Renal cortex interstitium (tissue), 11 donors: ENCODE results near the gene TMEM63A. TPM values are rescaled to one million over a fixed set of nuclear protein-coding genes. Genes with fewer than 3 reads are reported as not detected.

Source experiments
- DNase-seq, 11 donors: peaks; one replicate each; pipeline ENCODE4 v3.0.0-alpha.2; 2013; ENCODE audit warnings: low read depth in 9 of 11, low spot score in 4 of 11; ENCODE audit errors: extremely low read depth in 1 of 11
- polyA plus RNA-seq, 3 donors: library from polyadenylated mRNA; unstranded; fragments of 120-200 nt; gene quantifications; one replicate each; pipeline ENCODE4 v1.2.1, GENCODE V29; 2013; ENCODE audit not compliant: insufficient read length in 3 of 3

TMEM63A gene
- polyA plus RNA-seq, 3 donors: 47.2 to 94.4 (median 48.6) TPM

- no peak for DNase-seq
Measured at GRCh38 chr1:225875044-225875815, 7.0 kb downstream of the TMEM63A start.

DNA sequence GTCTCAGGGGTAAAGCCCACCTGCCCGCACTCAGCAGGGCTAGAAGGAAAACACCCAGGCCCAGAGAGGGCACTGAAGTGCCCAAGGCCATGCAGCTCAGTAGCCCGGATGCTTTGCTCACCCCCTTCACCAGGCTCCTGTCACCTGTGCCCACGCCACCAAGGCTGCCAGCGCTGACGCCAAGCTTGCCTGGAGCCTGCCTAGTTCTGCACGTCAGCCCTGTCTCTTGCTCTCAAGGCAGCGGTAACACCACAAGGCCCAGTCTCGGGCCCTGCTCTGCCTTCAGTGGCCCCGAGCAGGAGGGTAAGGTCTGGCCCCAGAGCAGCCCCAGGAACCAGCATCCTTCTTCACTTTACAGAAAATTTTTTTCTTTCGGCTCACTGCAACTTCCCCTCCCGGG is 7.7 kb downstream of the TMEM63A start:
- DNase-seq: no peak

DNA sequence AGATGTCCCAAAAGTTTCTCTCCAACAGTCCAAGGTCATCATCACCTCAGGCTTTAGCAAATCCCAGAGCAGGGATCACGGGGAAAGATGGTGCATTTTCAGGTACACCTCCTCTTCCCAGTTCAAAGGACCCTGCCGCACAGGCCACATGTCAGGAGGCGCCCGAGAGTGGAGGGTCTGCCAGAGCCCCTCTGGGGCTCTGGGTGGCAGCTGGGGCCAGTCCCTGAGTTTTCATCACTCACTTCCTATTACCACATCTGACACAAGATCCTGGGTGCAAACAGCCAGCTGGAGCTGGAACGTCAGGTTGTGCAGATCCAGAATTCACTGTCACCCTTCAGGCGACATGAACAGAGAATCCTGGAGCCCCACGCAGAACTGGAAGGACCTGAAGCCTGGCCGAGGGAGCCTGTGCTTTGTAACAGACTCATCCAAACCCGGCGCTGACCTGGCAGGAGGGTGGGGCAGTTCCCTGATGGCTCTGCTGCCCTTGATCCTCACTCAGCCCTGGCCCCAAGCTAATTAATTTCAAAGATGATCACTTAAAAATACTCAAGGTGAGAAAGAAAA is 8.8 kb downstream of the TMEM63A start:
- DNase-seq: no peak

- no peak for DNase-seq
Measured at GRCh38 chr1:225872075-225872430, 10.1 kb downstream of the TMEM63A start.

GRCh38 chr1:225871359-225872074 is 10.7 kb downstream of the TMEM63A start:
- DNase-seq: no peak

GRCh38 chr1:225870911-225871310 is 11.3 kb downstream of the TMEM63A start:
- DNase-seq: no peak

DNA sequence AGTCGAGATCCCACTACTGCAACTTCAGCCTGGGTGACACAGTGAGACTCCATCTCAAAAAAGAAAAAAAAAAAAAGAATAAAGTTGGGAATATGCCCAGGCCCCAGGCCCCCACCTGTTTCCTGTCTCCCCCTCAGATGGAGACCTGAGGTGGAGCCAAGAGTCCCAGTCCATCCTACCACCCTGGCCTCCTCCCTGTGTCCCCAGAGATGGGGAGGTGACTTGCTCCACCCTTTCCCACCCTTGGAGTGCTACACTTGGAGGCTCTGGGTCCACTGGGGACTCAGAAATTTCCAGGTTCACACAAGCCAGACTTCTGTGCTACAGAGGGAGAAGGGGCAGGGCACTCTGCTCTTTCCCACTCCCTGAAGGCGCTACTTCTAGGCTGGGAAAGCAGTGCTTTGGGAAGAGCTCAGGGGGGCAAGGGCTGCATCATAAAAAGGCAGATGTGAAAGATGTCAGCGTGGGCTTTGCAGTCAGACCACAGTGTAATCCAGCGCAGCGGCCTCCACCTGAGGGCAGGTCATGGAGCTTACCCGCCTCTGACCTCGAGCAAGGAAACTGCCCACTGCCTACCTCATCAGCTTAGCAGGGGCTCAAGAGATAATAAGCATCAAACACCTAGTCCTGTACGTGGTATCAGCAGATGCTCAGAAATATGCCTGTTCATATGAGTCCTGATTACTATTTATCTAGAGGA is 13.4 kb downstream of the TMEM63A start:
- no peak for DNase-seq

DNA sequence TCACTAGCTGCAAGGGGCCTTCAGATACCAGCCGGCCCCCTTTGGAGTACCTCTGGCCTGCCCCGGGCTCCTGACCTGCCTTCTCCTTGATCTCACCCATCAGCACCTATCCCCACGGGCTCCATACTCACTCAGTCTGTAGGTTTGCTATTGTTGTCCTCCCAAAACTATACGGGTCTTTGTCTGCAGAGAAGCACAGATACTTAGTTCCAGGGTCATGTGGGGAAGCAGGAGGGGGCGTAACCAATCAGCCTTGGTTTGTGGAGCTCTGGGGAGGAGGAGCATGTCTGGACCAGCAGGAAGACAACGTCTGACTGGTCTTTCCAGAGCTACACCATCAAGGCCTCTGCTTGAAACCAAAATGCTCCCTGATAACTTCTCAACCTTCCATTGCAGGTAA is 15.2 kb downstream of the TMEM63A start:
- no peak for DNase-seq

DNA sequence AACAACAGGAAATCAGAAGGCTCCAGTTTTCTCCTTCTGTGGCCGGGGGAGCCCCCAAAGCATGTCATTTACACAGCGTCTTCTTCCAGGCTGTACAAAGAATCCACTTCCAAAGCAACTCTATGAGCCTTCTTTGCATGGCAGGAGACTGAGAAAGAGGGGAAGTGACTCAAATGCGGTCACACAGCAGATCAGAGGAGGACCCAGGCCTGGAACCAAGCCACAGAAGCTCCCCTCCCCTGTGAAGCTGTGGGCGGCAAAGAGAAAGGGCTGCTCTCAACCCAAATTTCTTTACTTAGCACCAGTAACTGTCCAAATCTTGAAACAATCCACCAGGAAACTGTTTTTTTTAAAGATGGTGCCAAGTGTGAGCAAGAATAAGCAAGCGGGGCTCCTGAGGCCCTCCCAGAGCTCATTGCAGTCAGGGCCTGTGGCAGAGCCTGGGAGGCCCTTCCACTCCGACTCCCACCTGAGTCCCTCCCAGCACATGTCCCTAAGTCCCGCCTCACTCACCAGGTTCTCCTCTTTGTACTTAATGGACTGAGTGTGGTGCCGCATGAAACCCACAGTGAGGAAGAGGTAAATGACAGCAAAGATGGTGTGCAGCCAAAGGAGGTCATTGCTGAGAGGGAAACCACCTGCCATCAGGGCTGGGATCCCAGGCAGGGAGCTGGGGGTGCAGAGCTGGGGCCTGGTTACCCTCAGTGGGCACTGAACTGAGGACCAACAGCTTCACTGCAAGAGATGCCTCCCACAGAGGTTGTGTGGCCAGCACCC is 15.9 kb downstream of the TMEM63A start:
- no peak for DNase-seq

DNA sequence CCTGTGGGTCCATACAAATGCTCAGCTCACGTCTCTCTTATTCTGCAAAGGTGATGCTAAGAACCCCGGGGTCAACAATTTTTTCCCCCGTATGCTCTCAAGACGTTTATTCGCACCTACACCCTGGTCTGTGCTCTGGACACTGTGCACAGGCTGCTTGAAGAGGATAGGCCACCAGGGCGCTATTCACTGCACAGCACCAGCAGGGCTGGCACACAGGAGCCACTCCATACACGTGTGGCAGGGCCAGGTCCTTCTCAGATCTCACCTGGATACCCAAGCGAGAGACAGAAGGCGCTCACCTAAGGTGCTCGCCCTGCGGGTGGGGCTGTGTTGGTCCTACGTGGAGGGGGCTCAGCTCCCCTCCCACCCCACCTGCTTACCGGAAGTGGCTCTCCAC is 16.7 kb downstream of the TMEM63A start:
- no peak for DNase-seq

GRCh38 chr1:225863167-225863566 is 19.0 kb downstream of the TMEM63A start:
- no peak for DNase-seq

DNA sequence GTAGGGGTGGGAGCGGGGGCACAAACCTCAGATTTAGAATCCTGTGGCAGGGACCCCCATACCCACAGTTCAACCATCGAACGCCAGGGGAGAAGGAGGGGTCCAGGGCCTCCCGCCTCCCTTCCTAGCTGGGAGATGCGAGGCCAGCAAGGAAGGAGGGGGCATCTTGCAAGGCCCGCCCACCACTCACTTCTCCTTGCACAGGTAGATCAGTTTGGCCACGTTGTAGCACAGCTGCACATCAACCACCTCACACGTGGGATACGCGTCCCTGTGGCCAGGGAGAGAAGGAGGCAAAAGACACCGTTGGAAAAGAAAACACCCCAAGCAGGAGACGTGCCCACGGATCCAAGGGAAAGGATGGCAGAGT is 19.6 kb downstream of the TMEM63A start:
- no peak for DNase-seq

- no peak for DNase-seq
Measured at GRCh38 chr1:225861834-225862580, 20.2 kb downstream of the TMEM63A start.

DNA sequence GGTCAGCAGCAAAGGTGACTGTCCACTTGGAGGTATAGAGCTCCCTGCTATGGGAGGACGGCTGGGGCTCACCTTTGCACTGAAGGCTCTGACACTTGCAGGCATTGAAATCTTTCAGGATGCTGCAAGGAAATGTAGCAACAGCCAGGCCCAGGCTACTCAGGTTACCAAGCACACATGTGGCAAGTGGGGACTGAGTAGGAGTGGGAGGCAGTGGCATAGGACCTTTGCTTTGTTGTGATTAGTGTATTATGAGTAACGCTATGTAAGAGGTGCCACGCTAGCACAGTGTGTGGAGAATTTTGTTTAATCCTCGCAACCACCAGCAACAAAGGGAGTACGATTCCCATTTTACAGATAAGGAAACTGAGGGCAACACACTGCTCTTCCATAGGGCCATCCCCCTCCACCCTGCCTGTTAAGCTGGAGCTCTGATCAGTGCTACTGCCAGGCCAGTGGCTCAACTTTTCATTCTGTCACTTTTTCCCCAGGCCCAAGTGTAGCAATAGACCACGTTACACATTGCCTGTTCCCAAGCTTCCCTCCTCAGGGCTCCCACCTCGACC is 21.2 kb downstream of the TMEM63A start:
- DNase-seq: no peak

- DNase-seq: no peak
Measured at GRCh38 chr1:225860107-225860506, 22.1 kb downstream of the TMEM63A start.

DNA sequence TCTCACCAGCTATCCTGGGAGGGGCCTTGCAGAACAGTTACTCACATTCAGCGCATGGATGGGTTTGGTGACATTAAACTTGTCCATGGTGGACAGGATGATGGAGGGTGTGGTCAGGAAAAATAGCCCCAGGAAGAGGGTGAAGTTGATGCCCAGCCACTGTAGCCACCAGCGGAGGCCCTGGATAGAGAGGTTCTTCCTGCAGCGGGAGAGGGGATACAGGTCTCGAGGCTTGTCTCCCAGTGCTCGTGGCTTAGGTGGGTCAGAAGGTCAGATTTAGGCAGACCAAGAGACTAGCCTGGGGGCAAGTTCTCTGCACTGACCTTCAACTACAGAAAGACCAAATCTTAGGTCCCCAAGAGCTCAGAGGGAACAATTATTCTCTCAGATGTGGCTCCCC is 23.0 kb downstream of the TMEM63A start:
- DNase-seq: no peak

DNA sequence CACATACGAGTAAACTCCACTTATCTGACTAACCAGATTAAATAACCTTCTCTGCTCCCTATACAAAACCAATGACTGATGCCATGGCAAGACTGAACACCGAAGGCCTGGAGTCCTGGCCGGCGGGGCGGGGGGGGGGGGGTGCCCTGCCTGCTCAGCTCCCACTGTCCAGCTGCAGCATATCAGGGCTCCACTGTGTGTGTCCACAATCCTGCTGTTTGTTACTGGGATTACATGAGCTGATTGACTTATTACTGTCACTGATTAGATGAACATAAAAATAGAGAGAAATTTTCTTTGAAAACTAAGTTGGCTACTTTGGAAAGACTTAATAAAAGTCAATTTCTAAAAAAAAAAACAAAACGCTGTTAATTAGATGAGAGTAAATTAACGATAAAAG is 24.9 kb downstream of the TMEM63A start:
- DNase-seq: no peak
